ENCODE measurements around the gene PDPK1. TPM values are rescaled to one million over a fixed set of nuclear protein-coding genes. Genes with fewer than 3 reads are reported as not detected.
"Not testable (repeated sequence)": the region's sequence is repeated elsewhere in the genome, so short reads cannot be mapped to it uniquely, and the experiment has no call there.

PDPK1 gene
- total and polyA plus RNA-seq, 11 donors, result 12.3 to 54.1 (median 35.7) TPM

DNA sequence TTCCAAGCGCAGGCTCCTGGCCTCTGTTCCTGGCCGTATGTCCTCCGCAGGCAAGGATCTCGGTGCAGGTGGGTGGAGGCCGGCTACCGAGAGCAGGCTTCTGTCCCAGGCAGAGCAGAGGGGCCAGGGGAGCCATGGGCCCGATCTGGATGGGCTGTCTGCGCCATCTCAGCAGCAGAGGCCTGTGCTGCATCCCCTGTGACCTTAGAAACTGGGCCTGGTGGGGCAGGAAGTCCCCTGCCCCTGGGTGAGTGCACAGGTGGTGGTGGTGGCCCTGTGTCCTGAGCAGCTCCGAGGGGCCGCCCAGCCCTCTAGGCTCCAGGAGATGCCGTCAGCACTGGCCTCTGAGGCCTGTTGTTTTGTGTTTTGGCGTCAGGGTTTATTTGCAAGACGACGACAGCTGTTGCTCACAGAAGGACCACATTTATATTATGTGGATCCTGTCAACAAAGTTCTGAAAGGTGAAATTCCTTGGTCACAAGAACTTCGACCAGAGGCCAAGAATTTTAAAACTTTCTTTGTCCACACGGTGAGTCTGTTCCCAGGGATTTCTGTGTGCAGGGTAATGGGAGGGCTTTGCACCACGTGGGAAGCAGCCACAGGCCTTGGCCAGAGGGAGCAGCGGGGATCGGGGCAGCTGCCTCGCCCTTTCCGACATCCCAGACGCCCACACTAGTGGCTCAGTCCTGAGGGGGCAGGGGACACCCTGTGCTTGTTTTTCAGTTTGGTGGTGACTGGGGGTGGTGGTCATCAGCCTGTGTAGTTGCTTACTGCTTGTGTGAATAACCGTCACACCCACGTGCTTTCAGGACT is 59.1 kb downstream of the PDPK1 start:
- peak in 2 of 5 donors; percentile 3 to 14 for DNase-seq
- H3K4me3 ChIP-seq, result no peak overlapping the region
- TF ChIP-seq POLR2A (IDR thresholded peaks at IDR 0.05) (no peak), CTCF (IDR thresholded peaks at IDR 0.05) (no peak)
- H3K36me3 ChIP-seq, result peaks cover 0 to 61% (median 41%) of the 10 kb centered on the region in 9 donors
- intact Hi-C loops (cut with DNase I), result no loop called here
- no peaks in the 10 kb centered on the region for H3K9me3 ChIP-seq
- ATAC-seq, result no peak
- WGBS, 4 donors, result 86 to 92% (median 90%) methylated on average over 18 to 24 of the region's 24 CpGs
- peaks cover 0 to 17% (median 0%) of the 10 kb centered on the region in 12 donors for H3K4me1 ChIP-seq
- H3K27ac ChIP-seq, result no peak overlapping the region
- H3K27me3 ChIP-seq, result no peaks in the 10 kb centered on the region

DNA sequence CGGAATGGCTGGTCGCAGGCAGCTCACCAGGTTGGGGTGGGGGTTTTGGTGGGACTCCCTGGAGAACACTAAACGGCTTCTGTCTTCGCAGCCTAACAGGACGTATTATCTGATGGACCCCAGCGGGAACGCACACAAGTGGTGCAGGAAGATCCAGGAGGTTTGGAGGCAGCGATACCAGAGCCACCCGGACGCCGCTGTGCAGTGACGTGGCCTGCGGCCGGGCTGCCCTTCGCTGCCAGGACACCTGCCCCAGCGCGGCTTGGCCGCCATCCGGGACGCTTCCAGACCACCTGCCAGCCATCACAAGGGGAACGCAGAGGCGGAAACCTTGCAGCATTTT is 59.7 kb downstream of the PDPK1 start:
- no peak for TF ChIP-seq CTCF (IDR thresholded peaks at IDR 0.05)
- no peak for TF ChIP-seq POLR2A (IDR thresholded peaks at IDR 0.05)
- ATAC-seq (no peak), DNase-seq (peak in 2 of 5 donors; percentile 5 to 17)
- Histone ChIP-seq H3K27ac (no peak overlapping the region), H3K36me3 (peaks cover 0 to 58% (median 41%) of the 10 kb centered on the region in 9 donors), H3K4me1 (peaks cover 0 to 21% (median 2%) of the 10 kb centered on the region in 12 donors), H3K9me3 (no peaks in the 10 kb centered on the region), H3K4me3 (no peak overlapping the region), H3K27me3 (no peaks in the 10 kb centered on the region)
- 95 to 97% (median 95%) methylated on average over 22 of the region's 22 CpGs for WGBS, 4 donors
- intact Hi-C loops (cut with DNase I), result no loop called here

DNA sequence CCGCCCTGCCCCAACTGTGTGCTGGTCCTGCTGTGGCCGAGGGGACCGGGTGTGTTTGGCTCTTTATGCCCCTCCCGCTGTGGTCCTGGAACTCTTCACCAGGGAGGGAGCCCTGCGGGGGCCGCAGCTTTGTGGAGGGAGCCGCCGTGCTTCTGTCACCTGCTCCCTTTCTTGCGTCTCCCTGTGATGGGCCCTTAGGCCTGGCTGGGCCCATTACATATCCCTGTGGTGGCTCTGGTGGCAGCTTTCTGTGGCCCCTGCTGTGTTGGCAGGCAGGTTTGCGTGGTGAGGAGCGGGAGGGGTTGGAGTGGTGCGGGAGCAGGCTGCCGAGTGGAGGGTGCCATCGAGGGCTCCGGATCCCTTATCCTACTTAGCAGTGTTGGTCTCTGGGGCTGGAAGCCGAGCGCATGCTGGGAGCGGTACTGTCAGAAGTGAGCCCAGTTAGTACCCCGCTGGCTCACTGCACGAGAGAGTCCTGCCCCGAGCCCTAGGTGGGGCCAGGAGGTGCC is 60.4 kb downstream of the PDPK1 start:
- H3K36me3 ChIP-seq, result peaks cover 0 to 58% (median 40%) of the 10 kb centered on the region in 9 donors
- intact Hi-C loops (cut with DNase I), result no loop called here
- H3K27me3 ChIP-seq, result no peaks in the 10 kb centered on the region
- DNase-seq (peak in 1 of 5 donors; percentile 25), ATAC-seq (no peak)
- no peaks in the 10 kb centered on the region for H3K9me3 ChIP-seq
- H3K4me1 ChIP-seq, result peaks cover 0 to 25% (median 5%) of the 10 kb centered on the region in 12 donors
- H3K27ac ChIP-seq, result no peak overlapping the region
- H3K4me3 ChIP-seq, result no peak overlapping the region
- WGBS, 4 donors, result 93 to 97% (median 94%) methylated on average over 13 to 21 of the region's 21 CpGs
- TF ChIP-seq POLR2A (IDR thresholded peaks at IDR 0.05), result no peak
- TF ChIP-seq CTCF (IDR thresholded peaks at IDR 0.05), result no peak

- ATAC-seq (no peak), DNase-seq (no peak)
- TF ChIP-seq CTCF (IDR thresholded peaks at IDR 0.05) (no peak), POLR2A (IDR thresholded peaks at IDR 0.05) (no peak)
- no peaks in the 10 kb centered on the region for H3K27me3 ChIP-seq
- peak overlapping the region in 5 of 12 donors; percentile 28 to 52 (median 30) for H3K27ac ChIP-seq
- H3K4me3 ChIP-seq, result no peak overlapping the region
- H3K9me3 ChIP-seq, result no peaks in the 10 kb centered on the region
- intact Hi-C loops (cut with DNase I), result no loop called here
- WGBS, 4 donors, result 89 to 98% (median 93%) methylated on average over 9 of the region's 9 CpGs
- peaks cover 0 to 20% (median 6%) of the 10 kb centered on the region in 12 donors for H3K4me1 ChIP-seq
- peaks cover 0 to 55% (median 40%) of the 10 kb centered on the region in 9 donors for H3K36me3 ChIP-seq
Observed at GRCh38 chr16:2598723-2599122, 60.9 kb downstream of the PDPK1 start.

DNA sequence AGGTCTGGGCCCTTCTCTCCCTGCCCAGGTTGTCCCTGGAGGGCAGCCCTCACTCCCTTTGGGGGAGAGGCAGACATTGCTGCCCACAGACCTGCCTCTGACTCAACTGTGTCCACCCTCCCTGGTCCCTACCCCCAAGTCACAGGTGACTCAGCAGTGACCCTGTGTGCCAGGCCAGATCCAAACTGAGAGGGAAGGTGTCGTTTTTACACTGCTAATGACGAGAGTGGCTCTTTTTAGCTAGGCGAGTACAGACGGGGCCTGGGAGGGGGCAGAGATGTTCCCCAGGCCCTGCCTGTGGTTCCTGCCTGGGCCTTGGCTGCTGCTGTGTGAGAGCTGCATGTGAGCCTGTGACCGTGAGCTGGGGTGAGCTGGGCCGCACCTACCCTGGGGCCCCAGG is 61.3 kb downstream of the PDPK1 start:
- peaks cover 0 to 20% (median 7%) of the 10 kb centered on the region in 12 donors for H3K4me1 ChIP-seq
- H3K27me3 ChIP-seq; H3K9me3 ChIP-seq; H3K4me3 ChIP-seq; intact Hi-C loops (cut with DNase I): not testable (repeated sequence)
- peaks cover 0 to 51% (median 39%) of the 10 kb centered on the region in 9 donors for H3K36me3 ChIP-seq
- ATAC-seq, result peak in 3 of 4 donors; percentile 1 to 47 (median 27)
- peak in 1 of 5 donors; percentile 20 for DNase-seq
- H3K27ac ChIP-seq, result peak overlapping the region in 5 of 12 donors; percentile 28 to 65 (median 52)
- 64 to 82% methylated on average over 4 of the region's 6 CpGs; no CpG with 5 or more reads in 2 of the 4 donors for whole genome bisulfite sequencing, 4 donors

- DNase-seq, result peak in 1 of 5 donors; percentile 57
- intact Hi-C loops (cut with DNase I), result not testable (repeated sequence)
- 65 to 73% (median 71%) methylated on average over 9 to 12 of the region's 12 CpGs for WGBS, 4 donors
Observed at GRCh38 chr16:2599785-2600184, 62.0 kb downstream of the PDPK1 start.

More at GRCh38 chr16:2599785-2600184, 62.0 kb downstream of the PDPK1 start:
- Histone ChIP-seq H3K36me3 (peaks cover 0 to 44% (median 39%) of the 10 kb centered on the region in 9 donors), H3K27ac (peak overlapping the region in 6 of 12 donors; percentile 43 to 65 (median 56)), H3K4me1 (peaks cover 0 to 20% (median 8%) of the 10 kb centered on the region in 12 donors)
- H3K4me3 ChIP-seq, H3K9me3 ChIP-seq, H3K27me3 ChIP-seq: not testable (repeated sequence)
- ATAC-seq, result peak in 3 of 4 donors; percentile 27 to 63 (median 31)

Measured in heart left ventricle (tissue), 16 donors.